Sigmoid colon (tissue), 7 donors: ENCODE results near the gene PSORS1C2. TPM values are rescaled to one million over a fixed set of nuclear protein-coding genes. Genes with fewer than 3 reads are reported as not detected.

Experiments used
- DNase-seq: peaks from one replicate; pipeline ENCODE4 v3.0.0-alpha.2; 2019
- H3K27ac ChIP-seq, 4 donors: fragments of 200-600 bp; sonication (generic); one replicate each; pipeline ENCODE4 v1.5.1; 2016 to 2019; ENCODE audit warnings: mild to moderate bottlenecking in 1 of 4
- H3K27me3 ChIP-seq, 3 donors: fragments of 200-600 bp; sonication (generic); one replicate each; pipeline ENCODE4 v1.5.1; 2019; ENCODE audit warnings: mild to moderate bottlenecking in 1 of 3
- H3K36me3 ChIP-seq, 4 donors: fragments of 200-600 bp; sonication (generic); one replicate each; pipeline ENCODE4 v1.5.1; 2016 to 2019
- H3K4me1 ChIP-seq, 4 donors: fragments of 200-600 bp; sonication (generic); one replicate each; pipeline ENCODE4 v1.5.1; 2017 to 2019
- H3K4me3 ChIP-seq, 4 donors: fragments of 200-600 bp; sonication (generic); one replicate each; pipeline ENCODE4 v1.5.1; 2017 to 2019; ENCODE audit warnings: mild to moderate bottlenecking in 2 of 4, moderate library complexity in 1 of 4
- H3K9me3 ChIP-seq, 4 donors: fragments of 200-600 bp in 3 of 4; sonication (generic) in 3 of 4; one replicate each; pipeline versions ENCODE4 v1.5.1 to v1.6.1; 2013 to 2019
- CTCF ChIP-seq, 4 experiments: fragments of 450-650 bp in 3 of 4; fragments of 200-600 bp in 1 of 4; IDR thresholded peaks; one replicate each; pipeline ENCODE4 v1.5.1; 2016 to 2019; ENCODE audit warnings: antibody characterized with exemption in 4 of 4, mild to moderate bottlenecking in 3 of 4, moderate library complexity in 2 of 4
- EP300 ChIP-seq, 4 donors: sonication (generic); formaldehyde crosslinking; IDR thresholded peaks; one replicate each; pipeline ENCODE4 v1.6.1; 2017; ENCODE audit warnings: antibody characterized with exemption in 4 of 4
- POLR2A ChIP-seq, 2 donors: fragments of 450-650 bp; IDR thresholded peaks; one replicate each; pipeline ENCODE4 v1.6.1; 2016; ENCODE audit warnings: antibody characterized with exemption in 2 of 2, mild to moderate bottlenecking in 2 of 2, moderate library complexity in 2 of 2
- POLR2AphosphoS5 ChIP-seq, 4 donors: sonication (generic); formaldehyde crosslinking; IDR thresholded peaks; one replicate each; pipeline ENCODE4 v1.6.1; 2017; ENCODE audit warnings: antibody characterized with exemption in 4 of 4
- WGBS, 2 donors: extraction: QIAGEN DNeasy Blood & Tissue Kit; methylation state at CpG; one replicate each; pipeline ENCODE4 v1.1.7; 2013; 5-methylcytosine and 5-hydroxymethylcytosine counted together
- intact Hi-C: fragments of 100-400 bp; cut with DNase I; formaldehyde crosslinking; loops from one replicate; pipeline ENCODE4 v1.15.1; 2023
- polyA plus RNA-seq, 3 donors: library from polyadenylated mRNA; stranded (reverse); fragments of 200-250 nt; gene quantifications; one replicate each; pipeline ENCODE4 v1.2.3, GENCODE V29; 2013
- total RNA-seq, 4 donors: library from RNA; depleted of rRNA; stranded (reverse); fragments of >200 nt; gene quantifications; one replicate each; pipeline ENCODE4 v1.1.0, GENCODE V29; 2016
- donor health status: healthy with polysubstance abuse.
- donor health status: Bipolar disorder and iron deficiency.
- donor health status: healthy.

The PSORS1C2 gene
- total and polyA plus RNA-seq, 7 donors, result not detected

- Histone ChIP-seq H3K27me3 (no peaks in the 10 kb centered on the region), H3K4me1 (peaks cover 0 to 50% (median 34%) of the 10 kb centered on the region in 4 donors), H3K36me3 (no peaks in the 10 kb centered on the region), H3K27ac (no peak within 1 kb of the TSS), H3K4me3 (no peak within 1 kb of the TSS), H3K9me3 (no peaks in the 10 kb centered on the region)
- intact Hi-C loops, result no loop called here
- no peak for DNase-seq
- WGBS, 2 donors, result 86 to 87% methylated on average over 26 of the region's 26 CpGs
- TF ChIP-seq POLR2A (IDR thresholded peaks at IDR 0.05) (no peak), EP300 (IDR thresholded peaks at IDR 0.05) (no peak), CTCF (IDR thresholded peaks at IDR 0.05) (no peak), POLR2AphosphoS5 (IDR thresholded peaks at IDR 0.05) (no peak)
Measured at GRCh38 chr6:31120151-31120915, 18.5 kb downstream of the PSORS1C2 start, which contains the start of gene CDSN. TSS of gene CDSN (minus strand) at chr6:31120446. CDS start at chr6:31120419, 27 bp downstream.

- 80 to 90% methylated on average over 7 of the region's 7 CpGs for WGBS, 2 donors
Measured at GRCh38 chr6:31118178-31118577, 20.7 kb downstream of the PSORS1C2 start.

GRCh38 chr6:31116661-31117385 lies 22.0 kb downstream of the PSORS1C2 start:
- peak overlapping the region in 3 of 4 donors; percentile 59 to 63 (median 60) for H3K27ac ChIP-seq
- H3K4me1 ChIP-seq, result peaks cover 0 to 43% (median 32%) of the 10 kb centered on the region in 4 donors
- no peak for TF ChIP-seq POLR2A (IDR thresholded peaks at IDR 0.05)
- no peak for TF ChIP-seq EP300 (IDR thresholded peaks at IDR 0.05)
- peak in 2 of 4 donors; percentile 16 to 49 for TF ChIP-seq POLR2AphosphoS5 (IDR thresholded peaks at IDR 0.05)
- TF ChIP-seq CTCF (IDR thresholded peaks at IDR 0.05), result no peak
- H3K27me3 ChIP-seq, result no peaks in the 10 kb centered on the region
- H3K4me3 ChIP-seq, result peak overlapping the region in 3 of 4 donors; percentile 19 to 36 (median 30)
- WGBS, 2 donors, result 83 to 89% methylated on average over 19 of the region's 19 CpGs
- no peak for DNase-seq
- no peaks in the 10 kb centered on the region for H3K9me3 ChIP-seq
- no peaks in the 10 kb centered on the region for H3K36me3 ChIP-seq
- intact Hi-C loops, result no loop called here

More at GRCh38 chr6:31118178-31118577, 20.7 kb downstream of the PSORS1C2 start:
- no peak for DNase-seq
- Histone ChIP-seq H3K27ac (no peak overlapping the region), H3K9me3 (no peaks in the 10 kb centered on the region), H3K36me3 (no peaks in the 10 kb centered on the region), H3K27me3 (no peaks in the 10 kb centered on the region), H3K4me3 (no peak overlapping the region), H3K4me1 (peaks cover 0 to 56% (median 45%) of the 10 kb centered on the region in 4 donors)
- TF ChIP-seq CTCF (IDR thresholded peaks at IDR 0.05), result no peak
- TF ChIP-seq EP300 (IDR thresholded peaks at IDR 0.05), result no peak
- TF ChIP-seq POLR2A (IDR thresholded peaks at IDR 0.05), result no peak
- no peak for TF ChIP-seq POLR2AphosphoS5 (IDR thresholded peaks at IDR 0.05)
- intact Hi-C loops, result no loop called here

GRCh38 chr6:31115941-31116560 lies 22.8 kb downstream of the PSORS1C2 start:
- Histone ChIP-seq H3K4me1 (peaks cover 0 to 42% (median 31%) of the 10 kb centered on the region in 4 donors), H3K27ac (peak overlapping the region in 2 of 4 donors; percentile 60 to 63), H3K9me3 (no peaks in the 10 kb centered on the region), H3K4me3 (no peak overlapping the region), H3K36me3 (no peaks in the 10 kb centered on the region), H3K27me3 (no peaks in the 10 kb centered on the region)
- DNase-seq, result no peak
- 93 to 94% methylated on average over 12 of the region's 12 CpGs for WGBS, 2 donors
- TF ChIP-seq EP300 (IDR thresholded peaks at IDR 0.05), result no peak
- no peak for TF ChIP-seq POLR2AphosphoS5 (IDR thresholded peaks at IDR 0.05)
- no peak for TF ChIP-seq POLR2A (IDR thresholded peaks at IDR 0.05)
- no peak for TF ChIP-seq CTCF (IDR thresholded peaks at IDR 0.05)
- intact Hi-C loops, result no loop called here
